SK-N-SH treated with all-trans-retinoic acid at 6 μM for 48 hours (cell line): Measurements from ENCODE around the gene MZT2A.
"Not testable (repeated sequence)": the region's sequence is repeated elsewhere in the genome, so short reads cannot be mapped to it uniquely, and the experiment has no call there.

Experiments used
- ATAC-seq: fragments of 200-7000 bp; cut with Tn5 transposase; 3 replicates; pipeline ENCODE4 v1.9.1; 2020; ENCODE audit warnings: mild to moderate bottlenecking, moderate library complexity
- BACH2 ChIP-seq: fragments of 250-450 bp; sonication (Bioruptor Pico); IDR thresholded peaks from 2 replicates; pipeline ENCODE4 v1.9.0; 2021; ENCODE audit warnings: mild to moderate bottlenecking, borderline replicate concordance
- GLIS3 ChIP-seq: fragments of 250-450 bp; sonication (Bioruptor Pico); IDR thresholded peaks from 2 replicates; pipeline ENCODE4 v1.5.0; 2020; ENCODE audit warnings: mild to moderate bottlenecking, moderate library complexity
- OSR1 ChIP-seq: fragments of 250-450 bp; sonication (Bioruptor Pico); IDR thresholded peaks from 2 replicates; pipeline ENCODE4 v1.8.0; 2022; ENCODE audit warnings: moderate library complexity, mild to moderate bottlenecking, inconsistent platforms
- PPARA ChIP-seq: fragments of 250-450 bp; sonication (Bioruptor Pico); IDR thresholded peaks from 2 replicates; pipeline ENCODE4 v1.5.0; 2020; ENCODE audit warnings: mild to moderate bottlenecking, borderline replicate concordance
- SNAI2 ChIP-seq: fragments of 250-450 bp; sonication (Bioruptor Pico); IDR thresholded peaks from 2 replicates; pipeline ENCODE4 v1.5.0; 2020; ENCODE audit warnings: mild to moderate bottlenecking, moderate library complexity
- TOX ChIP-seq: fragments of 250-450 bp; sonication (Bioruptor Pico); IDR thresholded peaks from 2 replicates; pipeline ENCODE4 v1.8.0; 2021; ENCODE audit warnings: mild to moderate bottlenecking, moderate library complexity, borderline replicate concordance
- ZFP3 ChIP-seq: fragments of 250-450 bp; sonication (Bioruptor Pico); IDR thresholded peaks from 2 replicates; pipeline ENCODE4 v1.5.0; 2020; ENCODE audit warnings: mild to moderate bottlenecking, moderate library complexity
- ZFP30 ChIP-seq: fragments of 450-650 bp; formaldehyde crosslinking; IDR thresholded peaks from 2 replicates; pipeline ENCODE4 v1.5.0; 2022; ENCODE audit warnings: mild to moderate bottlenecking, moderate library complexity
- ZNF70 ChIP-seq: fragments of 450-650 bp; formaldehyde crosslinking; IDR thresholded peaks from 2 replicates; pipeline ENCODE4 v1.5.0; 2020; ENCODE audit warnings: mild to moderate bottlenecking, moderate library complexity
- TF ChIP-seq, protein P1 (sequence below): fragments of 250-450 bp; sonication (Bioruptor Pico); IDR thresholded peaks from 2 replicates; pipeline ENCODE4 v1.8.0; 2021; ENCODE audit warnings: low read depth, mild to moderate bottlenecking, moderate library complexity, borderline replicate concordance
- TF ChIP-seq, protein P2 (sequence below): fragments of 250-450 bp; sonication (Bioruptor Pico); IDR thresholded peaks from 2 replicates; pipeline ENCODE4 v1.8.0; 2020; ENCODE audit warnings: mild to moderate bottlenecking, moderate library complexity, borderline replicate concordance

The MZT2A gene

DNA sequence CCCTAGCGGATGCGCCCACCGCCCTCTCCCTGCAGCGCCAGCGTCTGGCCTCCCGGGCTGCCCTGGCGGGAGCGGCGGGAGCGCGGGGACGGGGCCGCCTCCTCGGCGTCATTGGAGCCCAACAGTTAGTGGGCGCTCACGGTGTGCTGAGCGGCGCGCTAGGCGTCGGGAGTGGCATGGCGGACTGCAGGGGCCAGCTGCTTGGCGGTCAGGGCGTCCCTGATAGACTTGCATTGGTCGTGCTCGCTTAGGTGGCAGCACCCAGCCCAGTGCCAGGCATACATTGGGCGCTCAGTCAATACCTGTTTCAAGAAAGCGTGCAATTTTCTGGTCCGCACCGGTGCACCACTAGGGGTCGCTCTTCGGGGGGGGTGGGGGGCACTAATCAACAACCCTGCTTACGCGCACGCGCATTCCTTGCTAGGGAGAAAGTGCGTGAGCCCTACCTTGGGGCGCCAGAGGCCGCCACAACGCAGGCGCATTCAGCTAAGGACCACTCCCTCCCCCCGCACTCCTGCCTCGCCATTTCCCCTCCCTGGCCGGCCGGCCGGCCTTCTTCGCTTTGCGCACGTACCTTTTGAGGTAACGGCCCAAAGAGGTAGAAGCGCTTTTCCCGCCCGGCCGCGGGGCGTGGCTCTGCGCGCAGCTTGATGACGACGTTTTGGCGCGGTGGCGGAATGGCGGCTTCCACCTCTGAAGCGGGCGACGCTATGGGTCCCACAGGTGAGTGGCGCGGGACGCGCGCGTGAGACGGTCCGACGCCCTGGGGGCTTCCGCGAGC, 411 bp upstream of the MZT2A start:
- ATAC-seq = peak; percentile 87
- TF ChIP-seq, protein P1, sequence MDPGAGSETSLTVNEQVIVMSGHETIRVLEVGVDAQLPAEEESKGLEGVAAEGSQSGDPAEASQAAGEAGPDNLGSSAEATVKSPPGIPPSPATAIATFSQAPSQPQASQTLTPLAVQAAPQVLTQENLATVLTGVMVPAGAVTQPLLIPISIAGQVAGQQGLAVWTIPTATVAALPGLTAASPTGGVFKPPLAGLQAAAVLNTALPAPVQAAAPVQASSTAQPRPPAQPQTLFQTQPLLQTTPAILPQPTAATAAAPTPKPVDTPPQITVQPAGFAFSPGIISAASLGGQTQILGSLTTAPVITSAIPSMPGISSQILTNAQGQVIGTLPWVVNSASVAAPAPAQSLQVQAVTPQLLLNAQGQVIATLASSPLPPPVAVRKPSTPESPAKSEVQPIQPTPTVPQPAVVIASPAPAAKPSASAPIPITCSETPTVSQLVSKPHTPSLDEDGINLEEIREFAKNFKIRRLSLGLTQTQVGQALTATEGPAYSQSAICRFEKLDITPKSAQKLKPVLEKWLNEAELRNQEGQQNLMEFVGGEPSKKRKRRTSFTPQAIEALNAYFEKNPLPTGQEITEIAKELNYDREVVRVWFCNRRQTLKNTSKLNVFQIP = no peak
- TF ChIP-seq ZNF70 (CRISPR knock-in tag) (peak; percentile 66; the same call in 1 of the 2 replicates), GLIS3 (CRISPR knock-in tag) (no peak), ZFP30 (CRISPR knock-in tag) (no peak), ZFP3 (CRISPR knock-in tag) (0 out of 2 replicates have a peak, but pooled peaks have one; percentile 64)
- TF ChIP-seq, protein P2, sequence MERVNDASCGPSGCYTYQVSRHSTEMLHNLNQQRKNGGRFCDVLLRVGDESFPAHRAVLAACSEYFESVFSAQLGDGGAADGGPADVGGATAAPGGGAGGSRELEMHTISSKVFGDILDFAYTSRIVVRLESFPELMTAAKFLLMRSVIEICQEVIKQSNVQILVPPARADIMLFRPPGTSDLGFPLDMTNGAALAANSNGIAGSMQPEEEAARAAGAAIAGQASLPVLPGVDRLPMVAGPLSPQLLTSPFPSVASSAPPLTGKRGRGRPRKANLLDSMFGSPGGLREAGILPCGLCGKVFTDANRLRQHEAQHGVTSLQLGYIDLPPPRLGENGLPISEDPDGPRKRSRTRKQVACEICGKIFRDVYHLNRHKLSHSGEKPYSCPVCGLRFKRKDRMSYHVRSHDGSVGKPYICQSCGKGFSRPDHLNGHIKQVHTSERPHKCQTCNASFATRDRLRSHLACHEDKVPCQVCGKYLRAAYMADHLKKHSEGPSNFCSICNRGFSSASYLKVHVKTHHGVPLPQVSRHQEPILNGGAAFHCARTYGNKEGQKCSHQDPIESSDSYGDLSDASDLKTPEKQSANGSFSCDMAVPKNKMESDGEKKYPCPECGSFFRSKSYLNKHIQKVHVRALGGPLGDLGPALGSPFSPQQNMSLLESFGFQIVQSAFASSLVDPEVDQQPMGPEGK = peak; percentile 87; the same call in 1 of the 2 replicates

DNA sequence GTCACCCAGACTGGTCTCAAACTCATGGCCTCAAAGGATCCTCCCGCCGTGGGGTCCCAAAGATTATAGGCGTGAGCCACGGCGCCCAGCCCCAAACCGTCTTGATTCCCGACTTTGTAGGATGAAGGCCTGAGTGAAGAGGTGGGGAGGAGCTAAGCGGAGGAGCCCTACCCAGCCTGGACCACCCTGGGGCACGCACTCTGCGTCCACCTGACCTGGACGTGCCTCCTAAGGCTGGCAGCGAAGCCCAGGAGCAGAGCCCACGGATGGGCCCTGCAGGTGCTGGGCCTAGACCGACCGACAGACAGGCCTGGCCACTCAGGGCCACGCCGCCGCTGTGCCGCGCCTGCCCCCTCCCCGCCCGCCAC, 744 bp downstream of the MZT2A start:
- not testable (repeated sequence) for ATAC-seq

- ATAC-seq = not testable (repeated sequence)
Observed at GRCh38 chr2:131490616-131491468, 1.4 kb downstream of the MZT2A start.

- no peak for ATAC-seq
- TF ChIP-seq BACH2 (no peak), TOX (CRISPR knock-in tag) (no peak), ZFP30 (CRISPR knock-in tag) (no peak), SNAI2 (no peak), OSR1 (CRISPR knock-in tag) (no peak), PPARA (CRISPR knock-in tag) (no peak)
- TF ChIP-seq, protein P2 = no peak
Observed at GRCh38 chr2:131488306-131489205, 3.6 kb downstream of the MZT2A start.

- not testable (repeated sequence) for ATAC-seq
Observed at GRCh38 chr2:131486201-131486902, 5.8 kb downstream of the MZT2A start.

DNA sequence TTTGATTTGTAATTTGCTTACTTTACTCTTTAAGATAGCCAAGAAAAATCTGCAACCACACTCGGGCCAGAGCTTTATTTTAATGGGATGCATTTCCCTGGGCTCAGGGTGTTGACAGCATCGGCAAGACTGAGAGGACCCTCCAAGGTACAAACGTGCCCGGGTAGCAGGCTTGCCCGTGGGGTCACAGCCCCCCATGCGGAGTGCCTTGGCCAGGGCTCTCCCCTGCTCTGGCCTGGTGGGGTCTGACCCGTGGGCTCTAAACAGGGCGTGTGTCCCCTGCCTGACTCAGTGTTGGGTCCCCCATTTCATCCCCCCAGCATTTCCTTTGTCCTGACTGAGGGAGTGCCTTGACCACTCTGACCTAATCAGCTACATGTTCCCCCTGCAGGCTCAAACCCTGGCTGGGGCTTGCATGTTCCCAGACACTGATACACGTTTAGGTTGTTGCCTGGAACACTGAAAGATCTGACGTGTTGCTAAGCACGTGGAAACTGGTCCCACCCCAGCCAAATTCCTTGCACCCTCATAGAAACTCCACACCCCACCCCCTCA, 7.2 kb downstream of the MZT2A start:
- ATAC-seq = not testable (repeated sequence)

DNA sequence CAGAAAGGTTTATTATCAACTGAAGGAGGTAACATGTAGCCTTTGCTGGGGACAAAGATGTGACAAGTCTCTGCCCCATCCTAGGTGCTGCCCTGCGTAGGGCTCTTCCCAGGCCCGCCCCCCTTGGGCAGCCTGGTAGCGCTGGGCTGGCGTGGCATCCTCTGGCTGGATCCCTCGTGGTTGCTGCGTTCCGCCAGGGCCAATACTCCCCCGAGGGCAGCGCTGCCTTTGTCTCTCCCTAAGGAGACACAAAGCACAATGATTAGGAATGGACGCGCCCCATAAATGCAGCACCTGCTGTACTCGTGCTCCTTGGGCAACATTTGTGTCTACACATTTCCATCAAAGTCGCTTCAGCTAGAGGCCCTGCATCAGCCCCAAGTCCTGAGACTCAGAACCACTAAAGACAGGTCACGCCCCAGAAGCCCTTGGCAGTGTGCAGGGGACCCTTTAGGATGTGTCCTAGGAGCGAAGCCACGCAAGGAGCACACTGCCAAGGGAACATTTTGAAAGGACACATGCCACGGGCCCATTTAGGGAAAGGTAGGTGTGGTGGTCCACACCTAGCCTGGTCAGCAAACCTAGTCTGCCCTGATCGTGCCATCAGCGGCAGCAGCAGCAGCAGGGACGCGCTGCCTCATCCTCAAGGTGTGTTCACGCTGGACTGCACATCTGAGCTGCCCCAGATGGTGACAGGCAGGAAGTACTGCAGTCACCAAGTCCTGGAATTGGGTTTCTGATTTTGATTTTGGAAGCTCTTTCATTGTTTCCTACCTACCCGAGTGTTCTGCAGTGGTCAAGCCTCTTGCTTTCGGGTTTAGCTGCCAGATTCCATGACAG, 8.0 kb downstream of the MZT2A start:
- ATAC-seq = not testable (repeated sequence)

- not testable (repeated sequence) for ATAC-seq
Observed at GRCh38 chr2:131482506-131483155, 9.6 kb downstream of the MZT2A start.

- ATAC-seq = not testable (repeated sequence)
Observed at GRCh38 chr2:131480351-131480750, 11.8 kb downstream of the MZT2A start.

GRCh38 chr2:131478850-131479461, 13.2 kb downstream of the MZT2A start:
- not testable (repeated sequence) for ATAC-seq
